Mesenchymal stem cell (in vitro differentiated cells and primary cell): ENCODE results near the gene ZNF487.
"Not testable (repeated sequence)": the region's sequence is repeated elsewhere in the genome, so short reads cannot be mapped to it uniquely, and the experiment has no call there.

Experiments
- DNase-seq: peaks from one replicate; pipeline ENCODE4 v3.0.0-alpha.2; 2013
- H2AFZ ChIP-seq: one replicate; pipeline ENCODE4 v1.6.1; 2013; ENCODE audit warnings: low read depth, mild to moderate bottlenecking, control low read depth, inconsistent platforms, low read length, moderate library complexity
- H2AK5ac ChIP-seq: 2 replicates; pipeline ENCODE4 v1.6.1; 2013; ENCODE audit warnings: low read length, moderate library complexity, mild to moderate bottlenecking, inconsistent platforms; ENCODE audit not compliant: severe bottlenecking
- H2BK120ac ChIP-seq: one replicate; pipeline ENCODE4 v1.6.1; 2013; ENCODE audit warnings: low read depth, mild to moderate bottlenecking, inconsistent platforms, low read length, moderate library complexity
- H2BK12ac ChIP-seq, 2 experiments: one replicate each; pipeline ENCODE4 v1.6.1; 2013; ENCODE audit warnings: inconsistent platforms in 2 of 2, low read length in 2 of 2, mild to moderate bottlenecking in 2 of 2, moderate library complexity in 2 of 2, control low read depth in 1 of 2
- H2BK15ac ChIP-seq: one replicate; pipeline ENCODE4 v1.6.1; 2013; ENCODE audit warnings: mild to moderate bottlenecking, low read depth, inconsistent platforms; ENCODE audit not compliant: poor library complexity, severe bottlenecking
- H2BK5ac ChIP-seq: 2 replicates; pipeline ENCODE4 v1.6.1; 2013; ENCODE audit warnings: low read depth, mild to moderate bottlenecking, low read length, control low read depth, inconsistent platforms; ENCODE audit not compliant: poor library complexity, severe bottlenecking
- H3K14ac ChIP-seq, 2 experiments: one replicate each; pipeline ENCODE4 v1.6.1; 2013; ENCODE audit warnings: inconsistent platforms in 2 of 2, low read length in 2 of 2, control low read depth in 1 of 2, mild to moderate bottlenecking in 1 of 2, moderate library complexity in 1 of 2
- H3K18ac ChIP-seq, 2 experiments: one replicate each; pipeline ENCODE4 v1.6.1; 2013; ENCODE audit warnings: inconsistent platforms in 2 of 2, low read length in 2 of 2, control low read depth in 1 of 2, low read depth in 1 of 2, mild to moderate bottlenecking in 1 of 2
- H3K23ac ChIP-seq, 2 experiments: one replicate each; pipeline ENCODE4 v1.6.1; 2013; ENCODE audit warnings: inconsistent platforms in 2 of 2, low read length in 2 of 2, mild to moderate bottlenecking in 2 of 2, moderate library complexity in 2 of 2, control low read depth in 1 of 2
- H3K27ac ChIP-seq: 2 replicates; pipeline ENCODE4 v1.5.1; 2013; ENCODE audit warnings: mild to moderate bottlenecking, moderate library complexity, low read length, control low read depth, inconsistent platforms; ENCODE audit not compliant: poor library complexity, severe bottlenecking
- H3K27me3 ChIP-seq, 2 experiments: 2 replicates each; pipeline versions ENCODE4 v1.6.1 to v1.7.0; 2013; ENCODE audit warnings: low read length in 2 of 2, mild to moderate bottlenecking in 2 of 2, moderate library complexity in 2 of 2, control low read depth in 1 of 2, inconsistent platforms in 1 of 2; ENCODE audit not compliant: control insufficient read depth in 1 of 2, insufficient read depth in 1 of 2
- H3K36me3 ChIP-seq, 2 experiments: 2 replicates each; pipeline versions ENCODE4 v1.6.1 to v1.7.0; 2013; ENCODE audit warnings: low read length in 2 of 2, control low read depth in 1 of 2, inconsistent platforms in 1 of 2, low read depth in 1 of 2, mild to moderate bottlenecking in 1 of 2; ENCODE audit not compliant: insufficient read depth in 2 of 2, control insufficient read depth in 1 of 2
- H3K4ac ChIP-seq, 2 experiments: one replicate each; pipeline ENCODE4 v1.6.1; 2013; ENCODE audit warnings: inconsistent platforms in 2 of 2, low read length in 2 of 2, mild to moderate bottlenecking in 2 of 2, moderate library complexity in 2 of 2, control low read depth in 1 of 2, low read depth in 1 of 2
- H3K4me1 ChIP-seq: 2 replicates; pipeline ENCODE4 v1.6.1; 2013; ENCODE audit warnings: low read depth, low read length, control low read depth; ENCODE audit not compliant: control insufficient read depth, insufficient read depth
- H3K4me2 ChIP-seq: 2 replicates; pipeline ENCODE4 v1.6.1; 2013; ENCODE audit warnings: low read length, mild to moderate bottlenecking, inconsistent platforms; ENCODE audit not compliant: poor library complexity, severe bottlenecking
- H3K4me3 ChIP-seq, 2 experiments: 2 replicates each; pipeline versions ENCODE4 v1.5.1 to v1.7.0; 2013; ENCODE audit warnings: low read length in 2 of 2, mild to moderate bottlenecking in 2 of 2, control low read depth in 1 of 2, low read depth in 1 of 2; ENCODE audit not compliant: insufficient read depth in 1 of 2
- H3K79me1 ChIP-seq: replicated peaks from 2 replicates; pipeline ENCODE4 v1.6.1; 2013; ENCODE audit warnings: mild to moderate bottlenecking, control low read depth, low read length, inconsistent platforms; ENCODE audit not compliant: poor library complexity, severe bottlenecking
- H3K9ac ChIP-seq: 2 replicates; pipeline ENCODE4 v1.7.0; 2013; ENCODE audit warnings: mild to moderate bottlenecking, low read length, moderate library complexity
- H3K9me3 ChIP-seq: 2 replicates; pipeline ENCODE4 v1.7.0; 2013; ENCODE audit warnings: mild to moderate bottlenecking, low read length; ENCODE audit not compliant: control insufficient read depth
- H4K8ac ChIP-seq: one replicate; pipeline ENCODE4 v1.6.1; 2013; ENCODE audit warnings: inconsistent platforms, mild to moderate bottlenecking, low read length, moderate library complexity
- H4K91ac ChIP-seq: one replicate; pipeline ENCODE4 v1.6.1; 2013; ENCODE audit warnings: mild to moderate bottlenecking, low read length, inconsistent platforms
- WGBS: methylation state at CpG from one replicate; pipeline ENCODE4 v1.1.7; 2013; ENCODE audit warnings: mixed read lengths; 5-methylcytosine and 5-hydroxymethylcytosine counted together

ZNF487 gene

DNA sequence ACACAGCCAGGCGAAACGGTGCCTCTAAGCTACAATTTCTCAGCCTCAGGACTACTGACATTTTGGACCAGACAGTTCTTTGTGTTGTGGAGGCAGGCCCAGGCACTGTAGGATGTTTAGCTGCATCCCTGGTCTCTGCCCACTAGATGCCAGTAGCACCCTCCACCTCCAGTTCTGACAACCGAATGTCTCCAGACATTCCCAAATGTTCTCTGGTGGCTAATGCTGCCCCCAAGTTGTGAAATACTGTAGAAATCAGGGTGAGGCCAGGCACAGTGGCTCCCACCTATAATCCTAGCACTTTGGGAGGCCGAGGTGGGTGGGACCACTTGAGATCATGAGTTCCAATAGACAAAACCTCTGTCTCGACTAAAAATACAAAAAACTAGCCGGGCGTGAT lies 46.2 kb upstream of the ZNF487 start:
- H3K14ac ChIP-seq, result no peak overlapping the region

DNA sequence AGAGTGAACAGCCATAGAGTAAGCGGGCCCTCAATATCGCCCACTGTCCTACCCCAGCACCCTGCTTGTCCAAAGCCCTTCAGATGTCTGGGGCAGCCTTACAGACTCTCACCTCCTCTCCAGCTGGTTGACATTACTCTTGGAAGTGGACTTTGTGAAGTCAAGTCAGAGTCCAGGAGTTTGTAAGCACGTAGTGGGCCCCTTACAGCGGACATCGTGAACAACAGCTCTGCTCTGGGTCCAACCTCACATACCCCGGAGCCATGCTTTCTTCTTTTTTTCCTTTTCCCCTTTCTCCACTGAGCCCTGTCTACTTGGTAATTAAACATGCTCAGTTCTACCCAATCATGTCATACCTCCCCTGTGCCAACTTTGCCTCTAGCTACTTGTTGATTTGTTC lies 45.4 kb upstream of the ZNF487 start:
- no peak for DNase-seq
- no peaks in the 10 kb centered on the region for H3K9me3 ChIP-seq
- H3K36me3 ChIP-seq, result peaks cover 61 to 88% of the 10 kb centered on the region in 2 experiments
- H2BK120ac ChIP-seq, result no peak overlapping the region
- H2AFZ ChIP-seq, result no peak overlapping the region
- 88% methylated on average over 5 of the region's 6 CpGs for WGBS
- H2AK5ac ChIP-seq, result no peak overlapping the region
- peaks cover 15% of the 10 kb centered on the region for H3K79me1 ChIP-seq
- H4K91ac ChIP-seq, result no peak overlapping the region
- no peak overlapping the region for H2BK12ac ChIP-seq
- H3K18ac ChIP-seq, result no peak overlapping the region
- H3K9ac ChIP-seq, result peak overlapping the region; percentile 38
- no peak overlapping the region for H3K23ac ChIP-seq
- H2BK15ac ChIP-seq, result no peak overlapping the region
- no peak overlapping the region for H3K4me3 ChIP-seq
- no peak overlapping the region for H3K4ac ChIP-seq
- no peak overlapping the region for H3K14ac ChIP-seq
- H3K4me2 ChIP-seq, result no peak overlapping the region
- no peak overlapping the region for H3K27ac ChIP-seq
- no peak overlapping the region for H2BK5ac ChIP-seq
- no peak overlapping the region for H4K8ac ChIP-seq
- H3K4me1 ChIP-seq, result peaks cover 6% of the 10 kb centered on the region
- H3K27me3 ChIP-seq, result no peaks in the 10 kb centered on the region

More for the DNA sequence above, 46.2 kb upstream of the ZNF487 start:
- Histone ChIP-seq H2BK12ac (no peak overlapping the region), H3K27me3 (no peaks in the 10 kb centered on the region), H3K23ac (no peak overlapping the region), H4K8ac (no peak overlapping the region), H3K27ac (no peak overlapping the region), H3K4me2 (no peak overlapping the region), H3K4me3 (no peak overlapping the region), H2BK5ac (no peak overlapping the region), H2BK15ac (no peak overlapping the region), H3K36me3 (peaks cover 57 to 96% of the 10 kb centered on the region in 2 experiments), H3K4me1 (peaks cover 6% of the 10 kb centered on the region), H3K9me3 (no peaks in the 10 kb centered on the region), H3K9ac (peak overlapping the region; percentile 12), H2AFZ (no peak overlapping the region), H3K18ac (no peak overlapping the region), H3K4ac (no peak overlapping the region), H2BK120ac (no peak overlapping the region), H4K91ac (no peak overlapping the region), H2AK5ac (no peak overlapping the region), H3K79me1 (peaks cover 16% of the 10 kb centered on the region)
- peak; percentile 70 for DNase-seq
- WGBS, result 84% methylated on average over 7 of the region's 7 CpGs

DNA sequence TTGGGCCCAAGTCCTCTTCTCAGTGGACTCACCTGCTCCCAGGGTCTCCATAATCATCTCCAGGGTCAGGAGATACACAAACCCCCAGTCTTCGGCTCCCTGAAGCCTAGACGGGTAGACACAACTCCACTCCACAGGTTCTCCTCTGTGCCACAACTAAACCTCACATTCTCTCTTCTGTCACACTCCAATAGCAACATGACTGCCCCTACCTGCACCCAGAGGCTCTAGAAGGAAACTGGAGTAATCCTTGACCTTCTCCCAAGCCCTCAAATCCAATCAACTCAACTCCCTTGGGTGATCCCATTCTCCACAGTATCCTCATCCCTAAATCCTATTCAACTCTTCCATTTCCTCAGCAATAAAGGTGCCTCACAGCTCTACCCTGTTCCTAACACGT lies 44.2 kb upstream of the ZNF487 start:
- Histone ChIP-seq H2AK5ac (no peak overlapping the region), H3K18ac (no peak overlapping the region), H2BK15ac (no peak overlapping the region), H2BK120ac (no peak overlapping the region), H4K91ac (no peak overlapping the region), H3K36me3 (peaks cover 48 to 76% of the 10 kb centered on the region in 2 experiments), H3K4me3 (no peak overlapping the region), H3K9ac (peak overlapping the region; percentile 27), H3K9me3 (no peaks in the 10 kb centered on the region), H2AFZ (no peak overlapping the region), H4K8ac (no peak overlapping the region), H3K4me2 (no peak overlapping the region), H3K79me1 (peaks cover 6% of the 10 kb centered on the region), H3K23ac (no peak overlapping the region), H2BK12ac (no peak overlapping the region), H3K14ac (no peak overlapping the region), H3K4me1 (peaks cover 6% of the 10 kb centered on the region), H3K27ac (no peak overlapping the region), H2BK5ac (no peak overlapping the region), H3K4ac (no peak overlapping the region), H3K27me3 (no peaks in the 10 kb centered on the region)
- WGBS, result 93% methylated on average over 2 of the region's 3 CpGs
- no peak for DNase-seq

DNA sequence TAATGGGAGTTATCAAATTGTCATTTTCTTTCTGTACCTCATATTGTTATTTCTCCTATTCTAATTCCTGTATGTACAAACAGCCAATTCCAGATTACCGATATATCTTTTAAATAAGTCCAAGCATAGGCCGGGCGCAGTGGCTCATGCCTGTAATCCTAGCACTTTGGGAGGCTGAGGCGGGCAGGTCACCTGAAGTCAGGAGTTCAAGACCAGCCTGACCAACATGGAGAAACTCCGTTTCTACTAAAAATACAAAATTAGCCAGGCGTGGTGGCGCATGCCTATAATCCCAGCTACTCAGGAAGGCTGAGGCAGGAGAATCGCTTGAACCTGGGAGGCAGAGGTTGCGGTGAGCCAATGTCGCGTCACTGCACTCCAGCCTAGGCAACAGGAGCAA lies 43.7 kb upstream of the ZNF487 start:
- not testable (repeated sequence) for H2AFZ ChIP-seq, H3K4ac ChIP-seq, H3K4me3 ChIP-seq, H3K9me3 ChIP-seq, H3K14ac ChIP-seq, H2AK5ac ChIP-seq, H3K27ac ChIP-seq, H4K8ac ChIP-seq, H3K18ac ChIP-seq, H3K4me2 ChIP-seq, H3K23ac ChIP-seq, H2BK5ac ChIP-seq, H2BK15ac ChIP-seq, H2BK120ac ChIP-seq, H4K91ac ChIP-seq, H3K27me3 ChIP-seq, H2BK12ac ChIP-seq, H3K79me1 ChIP-seq, DNase-seq, H3K4me1 ChIP-seq
- 96% methylated on average over 11 of the region's 11 CpGs for WGBS
- H3K9ac ChIP-seq, result peak overlapping the region; percentile 27
- peaks cover 48 to 71% of the 10 kb centered on the region in 2 experiments for H3K36me3 ChIP-seq
